Effector CD8-positive, alpha-beta T cell (primary cell): ENCODE data around the gene COG5.
"Not testable (repeated sequence)": the region's sequence is repeated elsewhere in the genome, so short reads cannot be mapped to it uniquely, and the experiment has no call there.

Source experiments
- DNase-seq: peaks from one replicate; lab custom pipeline; 2025; lab: John Stamatoyannopoulos, UW

The COG5 gene

GRCh38 chr7:107269790-107270189 lies 293.9 kb downstream of the COG5 start:
- DNase-seq, result no peak

GRCh38 chr7:107268594-107268993 lies 295.1 kb downstream of the COG5 start:
- DNase-seq, result no peak

GRCh38 chr7:107267138-107267537 lies 296.6 kb downstream of the COG5 start:
- DNase-seq, result no peak

- no peak for DNase-seq
Measured at GRCh38 chr7:107264723-107265122, 299.0 kb downstream of the COG5 start.

- DNase-seq, result no peak
Measured at GRCh38 chr7:107262857-107263256, 300.9 kb downstream of the COG5 start.

GRCh38 chr7:107258737-107259136 lies 305.0 kb downstream of the COG5 start:
- no peak for DNase-seq

GRCh38 chr7:107255602-107256001 lies 308.1 kb downstream of the COG5 start:
- no peak for DNase-seq

GRCh38 chr7:107254398-107254985 lies 309.2 kb downstream of the COG5 start:
- DNase-seq, result no peak

GRCh38 chr7:107253599-107253998 lies 310.1 kb downstream of the COG5 start:
- DNase-seq, result no peak

GRCh38 chr7:107251963-107252362 lies 311.8 kb downstream of the COG5 start:
- DNase-seq, result no peak

GRCh38 chr7:107248551-107249316 lies 315.0 kb downstream of the COG5 start:
- no peak for DNase-seq

- not testable (repeated sequence) for DNase-seq
Measured at GRCh38 chr7:107246836-107247235, 316.9 kb downstream of the COG5 start.

- no peak for DNase-seq
Measured at GRCh38 chr7:107244613-107245012, 319.1 kb downstream of the COG5 start.

- DNase-seq, result no peak
Measured at GRCh38 chr7:107242267-107242666, 321.5 kb downstream of the COG5 start.

- no peak for DNase-seq
Measured at GRCh38 chr7:107237451-107237850, 326.3 kb downstream of the COG5 start.

GRCh38 chr7:107236862-107237261 lies 326.9 kb downstream of the COG5 start:
- DNase-seq, result no peak

- DNase-seq, result no peak
Measured at GRCh38 chr7:107234436-107234835, 329.3 kb downstream of the COG5 start.

GRCh38 chr7:107233981-107234380 lies 329.7 kb downstream of the COG5 start:
- no peak for DNase-seq

- DNase-seq, result no peak
Measured at GRCh38 chr7:107233174-107233573, 330.5 kb downstream of the COG5 start.

GRCh38 chr7:107232568-107233090 lies 331.1 kb downstream of the COG5 start:
- no peak for DNase-seq

GRCh38 chr7:107230334-107230733 lies 333.4 kb downstream of the COG5 start:
- no peak for DNase-seq

GRCh38 chr7:107228291-107228690 lies 335.4 kb downstream of the COG5 start:
- DNase-seq, result no peak
